Renal pelvis (tissue), 4 donors: Measurements from ENCODE around the gene IL15RA. TPM values are rescaled to one million over a fixed set of nuclear protein-coding genes. Genes with fewer than 3 reads are reported as not detected.
"Not testable (repeated sequence)": the region's sequence is repeated elsewhere in the genome, so short reads cannot be mapped to it uniquely, and the experiment has no call there.

Source experiments
- DNase-seq: peaks from one replicate; pipeline ENCODE4 v3.0.0-alpha.2; 2013
- polyA plus RNA-seq, 3 donors: library from polyadenylated mRNA; unstranded; fragments of 120-200 nt; gene quantifications; one replicate each; pipeline ENCODE4 v1.2.1, GENCODE V29; 2013; ENCODE audit not compliant: insufficient read length in 3 of 3

IL15RA gene
- polyA plus RNA-seq, 3 donors = 1.8 to 2.2 (median 1.9) TPM

GRCh38 chr10:5971315-5971832, 6.0 kb downstream of the IL15RA start:
- DNase-seq = no peak

- DNase-seq = no peak
These were observed 6.8 kb downstream of the IL15RA start for GRCh38 chr10:5970527-5970926.

GRCh38 chr10:5970066-5970465, 7.3 kb downstream of the IL15RA start:
- no peak for DNase-seq

- DNase-seq = no peak
These were observed 8.5 kb downstream of the IL15RA start for GRCh38 chr10:5968681-5969453.

GRCh38 chr10:5968037-5968680, 9.2 kb downstream of the IL15RA start:
- no peak for DNase-seq

GRCh38 chr10:5965266-5965665, 12.1 kb downstream of the IL15RA start:
- DNase-seq = no peak

- no peak for DNase-seq
These were observed 12.6 kb downstream of the IL15RA start for GRCh38 chr10:5964736-5965135.

- DNase-seq = no peak
These were observed 13.8 kb downstream of the IL15RA start for GRCh38 chr10:5963591-5963990.

- DNase-seq = no peak
These were observed 14.3 kb downstream of the IL15RA start for GRCh38 chr10:5963071-5963470.

- DNase-seq = not testable (repeated sequence)
These were observed 14.9 kb downstream of the IL15RA start for GRCh38 chr10:5962358-5962940.

GRCh38 chr10:5961405-5962100, 15.8 kb downstream of the IL15RA start:
- DNase-seq = no peak

- not testable (repeated sequence) for DNase-seq
These were observed 16.4 kb downstream of the IL15RA start for GRCh38 chr10:5960973-5961275.

- no peak for DNase-seq
These were observed 17.0 kb downstream of the IL15RA start for GRCh38 chr10:5960070-5960972.

GRCh38 chr10:5959581-5960069, 17.7 kb downstream of the IL15RA start:
- DNase-seq = no peak

GRCh38 chr10:5959142-5959541, 18.2 kb downstream of the IL15RA start:
- no peak for DNase-seq

GRCh38 chr10:5958675-5959074, 18.7 kb downstream of the IL15RA start:
- DNase-seq = no peak

GRCh38 chr10:5958077-5958476, 19.3 kb downstream of the IL15RA start:
- no peak for DNase-seq

GRCh38 chr10:5956146-5956936, 21.0 kb downstream of the IL15RA start:
- DNase-seq = no peak

GRCh38 chr10:5953676-5954075, 23.7 kb downstream of the IL15RA start:
- no peak for DNase-seq

GRCh38 chr10:5952731-5953385, 24.5 kb downstream of the IL15RA start:
- no peak for DNase-seq
